Panc1 (cell line): Measurements from ENCODE around the gene PPFIA1.

ENCODE experiments used
- POLR2AphosphoS5 ChIP-seq: IDR thresholded peaks from 2 replicates; pipeline ENCODE4 v1.6.1; 2012; ENCODE audit warnings: mild to moderate bottlenecking, low read depth, low read length, moderate library complexity
- TCF7L2 ChIP-seq: IDR thresholded peaks from 2 replicates; pipeline ENCODE4 v1.6.1; 2011; ENCODE audit warnings: mild to moderate bottlenecking, low read depth, low read length, inconsistent platforms
- TF ChIP-seq, protein P1 (sequence below): fragments of 450-650 bp; IDR thresholded peaks from 2 replicates; pipeline ENCODE4 v1.5.1; 2017; ENCODE audit warnings: mild to moderate bottlenecking

DNA sequence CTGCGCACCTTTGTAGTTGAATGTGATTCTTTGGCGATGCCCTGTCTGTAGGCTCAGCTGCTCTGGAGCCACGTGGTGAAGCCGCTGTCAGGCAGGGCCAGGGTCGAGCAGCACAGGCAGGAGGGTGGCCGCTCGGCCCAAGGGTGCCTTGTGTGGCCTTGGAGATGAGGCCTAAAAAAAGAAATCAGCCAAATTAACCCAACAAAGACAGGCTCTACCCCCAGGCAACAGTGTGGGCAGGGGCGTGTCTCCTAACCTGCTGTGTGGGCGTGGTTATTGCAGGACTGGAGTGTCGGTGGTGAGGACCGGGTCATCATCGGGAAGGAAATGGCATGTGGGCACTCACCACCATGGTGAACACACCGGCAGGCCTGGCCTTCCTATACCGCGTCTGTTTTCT, 162.1 kb downstream of the PPFIA1 start:
- TF ChIP-seq, protein P1, sequence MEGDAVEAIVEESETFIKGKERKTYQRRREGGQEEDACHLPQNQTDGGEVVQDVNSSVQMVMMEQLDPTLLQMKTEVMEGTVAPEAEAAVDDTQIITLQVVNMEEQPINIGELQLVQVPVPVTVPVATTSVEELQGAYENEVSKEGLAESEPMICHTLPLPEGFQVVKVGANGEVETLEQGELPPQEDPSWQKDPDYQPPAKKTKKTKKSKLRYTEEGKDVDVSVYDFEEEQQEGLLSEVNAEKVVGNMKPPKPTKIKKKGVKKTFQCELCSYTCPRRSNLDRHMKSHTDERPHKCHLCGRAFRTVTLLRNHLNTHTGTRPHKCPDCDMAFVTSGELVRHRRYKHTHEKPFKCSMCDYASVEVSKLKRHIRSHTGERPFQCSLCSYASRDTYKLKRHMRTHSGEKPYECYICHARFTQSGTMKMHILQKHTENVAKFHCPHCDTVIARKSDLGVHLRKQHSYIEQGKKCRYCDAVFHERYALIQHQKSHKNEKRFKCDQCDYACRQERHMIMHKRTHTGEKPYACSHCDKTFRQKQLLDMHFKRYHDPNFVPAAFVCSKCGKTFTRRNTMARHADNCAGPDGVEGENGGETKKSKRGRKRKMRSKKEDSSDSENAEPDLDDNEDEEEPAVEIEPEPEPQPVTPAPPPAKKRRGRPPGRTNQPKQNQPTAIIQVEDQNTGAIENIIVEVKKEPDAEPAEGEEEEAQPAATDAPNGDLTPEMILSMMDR = no peak
- TF ChIP-seq TCF7L2 (no peak), POLR2AphosphoS5 (no peak)
